PC-9 (cell line): ENCODE results near the gene CC2D1A. TPM values are rescaled to one million over a fixed set of nuclear protein-coding genes. Genes with fewer than 3 reads are reported as not detected.

ENCODE experiments used
- Bru-seq: library from RNA; stranded (reverse); fragments of 400-500 nt; gene quantifications from one replicate; lab custom pipeline; 2021; lab: Mats Ljungman, UMichigan
- BruChase-seq, 2 experiments: library from RNA; stranded (reverse); fragments of 400-500 nt; gene quantifications; one replicate each; lab custom pipeline; 2021; lab: Mats Ljungman, UMichigan
- BruUV-seq: library from RNA; stranded (reverse); fragments of 400-500 nt; replicated peaks from 2 replicates; lab custom pipeline; 2021; lab: Mats Ljungman, UMichigan
- CTCF ChIA-PET: fragments of 300-600 bp; sonication (Branson Sonifier 250); formaldehyde crosslinking; loops from one replicate; lab custom pipeline; 2022; ENCODE audit warnings: antibody characterized with exemption; lab: Charles Lee
- POLR2A ChIA-PET: fragments of 300-600 bp; sonication (Branson Sonifier 250); formaldehyde crosslinking; loops from one replicate; lab custom pipeline; 2022; ENCODE audit warnings: antibody characterized with exemption; ENCODE audit not compliant: unreplicated experiment; lab: Charles Lee
- DNase-seq, 2 experiments: peaks; one replicate each; pipeline versions ENCODE4 v3.0.0 to v3.0.0-alpha.2; 2015 to 2022; ENCODE audit warnings: mixed read lengths in 1 of 2
- H2AFZ ChIP-seq: fragments of 200-600 bp; sonication (generic); 2 replicates; pipeline ENCODE4 v1.8.1; 2017; ENCODE audit warnings: antibody characterized with exemption
- H3F3A ChIP-seq: fragments of 200-600 bp; sonication (generic); 2 replicates; pipeline ENCODE4 v1.8.1; 2017; ENCODE audit warnings: antibody characterized with exemption, mild to moderate bottlenecking, low read depth; ENCODE audit not compliant: insufficient read depth
- H3K27ac ChIP-seq: fragments of 200-600 bp; sonication (generic); 2 replicates; pipeline ENCODE4 v1.6.1; 2016; ENCODE audit warnings: mixed run types
- H3K27me3 ChIP-seq: fragments of 200-600 bp; sonication (generic); 2 replicates; pipeline ENCODE4 v1.6.1; 2016; ENCODE audit warnings: low read depth, mixed run types; ENCODE audit not compliant: insufficient read depth
- H3K36me3 ChIP-seq: fragments of 200-600 bp; sonication (generic); 2 replicates; pipeline ENCODE4 v1.6.1; 2016; ENCODE audit warnings: low read depth, mixed run types
- H3K4me1 ChIP-seq: fragments of 200-600 bp; sonication (generic); replicated peaks from 2 replicates; pipeline ENCODE4 v1.6.1; 2016; ENCODE audit warnings: mixed run types; ENCODE audit not compliant: insufficient read depth
- H3K4me2 ChIP-seq: fragments of 200-600 bp; sonication (generic); 2 replicates; pipeline ENCODE4 v1.6.1; 2017; ENCODE audit warnings: mixed run types
- H3K4me3 ChIP-seq: fragments of 200-600 bp; sonication (generic); 2 replicates; pipeline ENCODE4 v1.6.1; 2016; ENCODE audit warnings: mixed run types
- H3K79me2 ChIP-seq: fragments of 200-600 bp; sonication (generic); 2 replicates; pipeline ENCODE4 v1.6.1; 2017; ENCODE audit warnings: low read depth, mixed run types
- H3K9me2 ChIP-seq: fragments of 200-600 bp; sonication (generic); 2 replicates; pipeline ENCODE4 v1.8.1; 2017; ENCODE audit warnings: mild to moderate bottlenecking; ENCODE audit not compliant: insufficient read depth
- H3K9me3 ChIP-seq: fragments of 200-600 bp; sonication (generic); 2 replicates; pipeline ENCODE4 v1.8.1; 2016; ENCODE audit warnings: low read depth; ENCODE audit not compliant: insufficient read depth
- H4K20me1 ChIP-seq: fragments of 200-600 bp; sonication (generic); 2 replicates; pipeline ENCODE4 v1.8.1; 2017; ENCODE audit not compliant: insufficient read depth
- EZH2 ChIP-seq: fragments of 200-600 bp; sonication (generic); IDR thresholded peaks from 2 replicates; pipeline ENCODE4 v1.8.0; 2017; ENCODE audit warnings: antibody characterized with exemption, low read depth
- intact Hi-C: fragments of 100-400 bp; cut with micrococcal nuclease; formaldehyde crosslinking; loops from one replicate; pipeline ENCODE4 v1.10.0; 2022; ENCODE audit not compliant: unreplicated experiment
- long read RNA-seq: library from polyadenylated mRNA; stranded (forward); transcript quantifications from one replicate; pipeline ENCODE4 v2.0.0, GENCODE V29; 2022
- total RNA-seq: library from RNA; stranded (reverse); gene quantifications from 2 replicates; pipeline ENCODE4 v1.2.3, GENCODE V29; 2021
- TF ChIP-seq, protein P1 (sequence below): fragments of 200-600 bp; sonication (generic); conservative IDR thresholded peaks from 2 replicates; pipeline ENCODE4 v1.6.1; 2017; ENCODE audit warnings: mixed run types, antibody characterized with exemption, mild to moderate bottlenecking, moderate library complexity

CC2D1A gene
- total RNA-seq = 55.1 and 55.8 TPM in 2 replicates
- Bru-seq, nascent RNA = percentile 59 among the genes with signal in this experiment
- percentile 66 among the genes with signal in this experiment for BruChase-seq, experiment 1, labeled RNA remaining after a 2-hour chase
- percentile 78 among the genes with signal in this experiment for BruChase-seq, experiment 2, labeled RNA remaining after a 6-hour chase
- long read RNA-seq, transcript CC2D1A-201 (29 exons, 3,581 nt) = major isoform, 14 of 60 reads
- long read RNA-seq, partial matches to known transcripts = 18 of 60 reads
- long read RNA-seq, other reads (novel, unspliced or antisense) = 25 of 60 reads

DNA sequence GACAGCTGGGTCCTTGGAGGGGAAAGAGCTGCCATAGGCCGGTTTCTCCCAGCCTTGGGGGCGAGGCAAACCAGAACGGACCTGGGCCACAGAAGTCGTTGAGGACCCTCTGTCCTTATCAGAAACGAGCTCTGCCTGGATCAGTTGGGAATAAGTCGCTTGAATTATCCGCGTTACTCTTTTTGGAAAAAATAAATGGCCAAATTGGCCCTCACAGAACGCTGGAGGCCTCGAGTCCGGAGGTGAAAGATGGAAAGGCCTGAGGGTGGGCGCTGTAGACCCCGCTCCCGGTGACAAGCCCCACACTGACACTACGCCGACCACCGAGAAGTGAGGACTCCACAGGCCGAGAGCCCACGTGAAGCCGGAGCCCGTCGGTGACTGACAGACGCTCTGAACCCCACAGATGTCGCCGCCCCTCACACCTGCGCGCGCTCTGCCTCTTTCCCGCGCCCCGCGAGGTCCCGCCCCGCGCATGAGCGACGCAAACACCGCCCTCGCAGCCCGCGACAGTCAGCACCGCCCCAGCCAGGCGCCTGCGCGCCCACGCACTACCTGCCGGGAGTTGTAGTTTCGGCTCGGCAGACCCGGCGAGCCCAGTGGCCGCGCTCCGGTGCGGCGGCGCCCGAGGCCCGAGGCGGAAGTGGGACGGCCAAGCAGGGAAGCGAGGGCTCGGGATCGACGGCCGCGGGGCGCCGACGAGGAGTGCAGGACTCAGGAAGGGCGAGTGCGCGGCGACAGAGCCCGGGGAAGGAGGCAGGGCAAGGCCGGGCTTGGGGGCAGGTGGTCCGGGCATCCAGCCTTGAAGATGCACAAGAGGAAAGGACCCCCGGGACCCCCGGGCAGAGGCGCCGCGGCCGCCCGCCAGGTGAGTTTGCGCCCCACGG is at the start of gene CC2D1A, which contains the start of gene BRME1:
CC2D1A (plus strand) TSS at position 568 of the 887 bp plus-strand sequence; CDS start at position 809, 241 bp downstream.
BRME1 (minus strand) TSS at position 484 of the 887 bp plus-strand sequence. CDS start 1,225 bp downstream, outside the sequence.
- no peak for TF ChIP-seq EZH2
- TF ChIP-seq, protein P1, sequence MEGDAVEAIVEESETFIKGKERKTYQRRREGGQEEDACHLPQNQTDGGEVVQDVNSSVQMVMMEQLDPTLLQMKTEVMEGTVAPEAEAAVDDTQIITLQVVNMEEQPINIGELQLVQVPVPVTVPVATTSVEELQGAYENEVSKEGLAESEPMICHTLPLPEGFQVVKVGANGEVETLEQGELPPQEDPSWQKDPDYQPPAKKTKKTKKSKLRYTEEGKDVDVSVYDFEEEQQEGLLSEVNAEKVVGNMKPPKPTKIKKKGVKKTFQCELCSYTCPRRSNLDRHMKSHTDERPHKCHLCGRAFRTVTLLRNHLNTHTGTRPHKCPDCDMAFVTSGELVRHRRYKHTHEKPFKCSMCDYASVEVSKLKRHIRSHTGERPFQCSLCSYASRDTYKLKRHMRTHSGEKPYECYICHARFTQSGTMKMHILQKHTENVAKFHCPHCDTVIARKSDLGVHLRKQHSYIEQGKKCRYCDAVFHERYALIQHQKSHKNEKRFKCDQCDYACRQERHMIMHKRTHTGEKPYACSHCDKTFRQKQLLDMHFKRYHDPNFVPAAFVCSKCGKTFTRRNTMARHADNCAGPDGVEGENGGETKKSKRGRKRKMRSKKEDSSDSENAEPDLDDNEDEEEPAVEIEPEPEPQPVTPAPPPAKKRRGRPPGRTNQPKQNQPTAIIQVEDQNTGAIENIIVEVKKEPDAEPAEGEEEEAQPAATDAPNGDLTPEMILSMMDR = no peak
- H2AFZ ChIP-seq = peak within 1 kb of the TSS; percentile 60
- peaks cover 13% of the 10 kb centered on the region for H3K36me3 ChIP-seq
- H3K79me2 ChIP-seq = peaks cover 20% of the 10 kb centered on the region
- ChIA-PET CTCF (interaction anchor here (0.6 kb wide), 2 partner anchors 237 to 325 kb away, joined by 3 read pairs; no protein-coding TSS in a partner anchor), POLR2A (no interaction called here)
- TSS peak; percentile 60 for BruUV-seq
- peaks cover 24% of the 10 kb centered on the region; the same call in 1 of the 2 replicates for H3F3A ChIP-seq
- no peaks in the 10 kb centered on the region for H3K9me3 ChIP-seq
- no peaks in the 10 kb centered on the region for H3K27me3 ChIP-seq
- no peaks in the 10 kb centered on the region for H3K9me2 ChIP-seq
- intact Hi-C loops = no loop called here
- peak within 1 kb of the TSS; percentile 53 for H3K27ac ChIP-seq
- peak within 1 kb of the TSS; percentile 69 for H3K4me3 ChIP-seq
- DNase-seq = peak; percentile 80 to 95
- peaks cover 11% of the 10 kb centered on the region; the same call in 1 of the 2 replicates for H3K4me1 ChIP-seq
- no peaks in the 10 kb centered on the region for H4K20me1 ChIP-seq
- H3K4me2 ChIP-seq = peak within 1 kb of the TSS; percentile 79

DNA sequence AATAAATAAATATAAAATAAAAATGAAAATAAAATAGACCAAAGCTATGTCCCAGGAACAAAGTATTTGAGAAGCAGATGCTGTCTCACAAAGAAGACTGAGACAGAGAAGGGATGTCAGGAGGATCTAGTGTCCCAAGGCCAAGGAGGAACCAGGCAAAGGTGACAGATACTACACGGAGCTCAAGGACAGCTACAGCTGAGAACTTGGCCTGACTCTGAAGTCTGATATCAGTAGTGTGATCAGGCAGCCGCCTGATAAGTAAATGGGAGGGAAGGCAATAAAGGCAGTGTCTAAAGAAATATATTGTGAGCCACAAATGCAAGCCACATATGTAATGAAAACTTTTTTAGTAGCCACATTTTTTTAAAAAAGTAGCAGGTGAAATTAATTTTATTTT is 49.5 kb upstream of the CC2D1A start:
- TF ChIP-seq, protein P1 = no peak
- TF ChIP-seq EZH2 = no peak
- Histone ChIP-seq H3K9me2 (no peaks in the 10 kb centered on the region), H3K4me2 (no peak overlapping the region), H3K4me1 (peaks cover 46% of the 10 kb centered on the region), H3K27ac (no peak overlapping the region), H4K20me1 (no peaks in the 10 kb centered on the region), H3K4me3 (no peak overlapping the region), H3K9me3 (no peaks in the 10 kb centered on the region), H3F3A (peaks cover 86% of the 10 kb centered on the region), H2AFZ (no peak overlapping the region), H3K36me3 (no peaks in the 10 kb centered on the region), H3K27me3 (no peaks in the 10 kb centered on the region), H3K79me2 (0 out of 2 replicates have a peak, but pooled peaks cover 5% of the 10 kb centered on the region)
- BruUV-seq = no TSS peak
- DNase-seq = peak in 1 of 2 experiments; percentile 34
- ChIA-PET POLR2A (interaction anchor here (0.6 kb wide), 2 partner anchors 13 to 175 kb away, joined by 3 to 8 read pairs; partner anchors contain the start of gene IL27RA), CTCF (interaction anchor here (0.6 kb wide), 1 partner anchor 9 kb away, joined by 12 read pairs; no protein-coding TSS in a partner anchor)
- intact Hi-C loops = no loop called here

DNA sequence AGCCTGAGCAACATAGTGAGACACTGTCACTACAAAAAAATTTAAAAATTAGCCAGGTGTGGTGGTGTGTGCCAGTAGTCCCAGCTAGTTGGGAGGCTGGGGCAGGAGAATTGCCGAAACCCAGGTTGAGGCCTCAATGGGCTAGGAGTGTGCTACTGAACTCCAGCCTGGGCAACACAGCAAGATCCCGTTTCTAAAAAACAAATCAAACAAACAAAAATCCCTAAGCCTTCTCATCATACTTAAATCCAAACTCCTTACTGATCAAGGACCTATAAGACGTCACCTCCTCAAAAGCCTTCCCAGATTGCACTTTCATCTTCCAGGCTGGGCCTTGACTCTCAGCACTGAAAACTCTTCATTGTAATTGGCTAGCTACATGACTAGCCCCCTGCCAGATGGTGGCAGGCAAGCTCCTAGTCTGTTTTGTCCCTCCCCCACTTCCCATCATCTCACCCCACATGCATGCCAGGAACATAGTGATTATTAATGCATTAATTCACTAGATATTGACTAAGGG is 46.6 kb upstream of the CC2D1A start:
- no peaks in the 10 kb centered on the region for H3K9me3 ChIP-seq
- DNase-seq = peak in 1 of 2 experiments; percentile 34
- intact Hi-C loops = no loop called here
- H3F3A ChIP-seq = peaks cover 81% of the 10 kb centered on the region
- ChIA-PET POLR2A (interaction anchor here (0.6 to 1.4 kb wide), 6 partner anchors 10 to 78 kb away, joined by 3 to 38 read pairs (median 10); partner anchors contain the start of gene ZSWIM4), CTCF (no interaction called here)
- H3K9me2 ChIP-seq = no peaks in the 10 kb centered on the region
- BruUV-seq = no TSS peak
- H3K79me2 ChIP-seq = no peaks in the 10 kb centered on the region
- H3K27ac ChIP-seq = peak overlapping the region; percentile 70
- no peaks in the 10 kb centered on the region for H3K36me3 ChIP-seq
- TF ChIP-seq EZH2 = no peak
- TF ChIP-seq, protein P1 = no peak
- H3K27me3 ChIP-seq = no peaks in the 10 kb centered on the region
- H3K4me3 ChIP-seq = no peak overlapping the region
- H3K4me1 ChIP-seq = peaks cover 24% of the 10 kb centered on the region
- no peak overlapping the region for H2AFZ ChIP-seq
- H3K4me2 ChIP-seq = no peak overlapping the region
- H4K20me1 ChIP-seq = no peaks in the 10 kb centered on the region
